Measurements from ENCODE around the gene NXPH4.

DNA sequence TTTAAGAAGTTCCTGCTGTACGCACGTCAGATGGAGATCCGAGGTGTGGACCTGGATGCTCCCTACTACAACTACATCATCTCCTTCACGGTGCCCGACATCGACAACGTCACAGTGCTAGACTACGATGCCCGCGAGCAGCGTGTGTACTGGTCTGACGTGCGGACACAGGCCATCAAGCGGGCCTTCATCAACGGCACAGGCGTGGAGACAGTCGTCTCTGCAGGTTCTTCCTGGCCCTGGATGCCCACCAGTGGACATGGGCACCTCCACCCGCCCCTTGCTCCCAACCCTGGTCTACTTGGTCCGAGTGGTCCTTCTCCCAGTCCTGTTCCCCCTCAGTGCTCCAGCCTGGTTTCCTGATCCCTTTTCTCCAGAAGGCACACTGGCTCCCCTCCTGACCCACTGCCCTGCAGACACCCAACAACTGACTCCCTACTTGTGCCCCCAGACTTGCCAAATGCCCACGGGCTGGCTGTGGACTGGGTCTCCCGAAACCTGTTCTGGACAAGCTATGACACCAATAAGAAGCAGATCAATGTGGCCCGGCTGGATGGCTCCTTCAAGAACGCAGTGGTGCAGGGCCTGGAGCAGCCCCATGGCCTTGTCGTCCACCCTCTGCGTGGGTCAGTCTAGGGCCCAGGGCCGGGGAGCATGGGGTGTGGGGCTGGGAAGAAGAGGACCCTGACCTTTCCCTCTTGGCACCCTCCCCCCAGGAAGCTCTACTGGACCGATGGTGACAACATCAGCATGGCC is 37.1 kb upstream of the NXPH4 start:
- TF ChIP-seq, protein P1, sequence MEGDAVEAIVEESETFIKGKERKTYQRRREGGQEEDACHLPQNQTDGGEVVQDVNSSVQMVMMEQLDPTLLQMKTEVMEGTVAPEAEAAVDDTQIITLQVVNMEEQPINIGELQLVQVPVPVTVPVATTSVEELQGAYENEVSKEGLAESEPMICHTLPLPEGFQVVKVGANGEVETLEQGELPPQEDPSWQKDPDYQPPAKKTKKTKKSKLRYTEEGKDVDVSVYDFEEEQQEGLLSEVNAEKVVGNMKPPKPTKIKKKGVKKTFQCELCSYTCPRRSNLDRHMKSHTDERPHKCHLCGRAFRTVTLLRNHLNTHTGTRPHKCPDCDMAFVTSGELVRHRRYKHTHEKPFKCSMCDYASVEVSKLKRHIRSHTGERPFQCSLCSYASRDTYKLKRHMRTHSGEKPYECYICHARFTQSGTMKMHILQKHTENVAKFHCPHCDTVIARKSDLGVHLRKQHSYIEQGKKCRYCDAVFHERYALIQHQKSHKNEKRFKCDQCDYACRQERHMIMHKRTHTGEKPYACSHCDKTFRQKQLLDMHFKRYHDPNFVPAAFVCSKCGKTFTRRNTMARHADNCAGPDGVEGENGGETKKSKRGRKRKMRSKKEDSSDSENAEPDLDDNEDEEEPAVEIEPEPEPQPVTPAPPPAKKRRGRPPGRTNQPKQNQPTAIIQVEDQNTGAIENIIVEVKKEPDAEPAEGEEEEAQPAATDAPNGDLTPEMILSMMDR (IDR thresholded peaks at IDR 0.05): no peak
- TF ChIP-seq ZFX (IDR thresholded peaks at IDR 0.05; ENCODE audit: borderline replicate concordance): no peak
